ES-I3 (cell line): ENCODE measurements around the gene DENND4A.

Experiments used
- H3K36me3 ChIP-seq: 2 replicates; pipeline ENCODE4 v1.6.1; 2013; ENCODE audit warnings: mild to moderate bottlenecking, low read length, control low read depth, moderate library complexity; ENCODE audit not compliant: insufficient read depth
- H3K4me1 ChIP-seq: 2 replicates; pipeline ENCODE4 v1.6.1; 2013; ENCODE audit warnings: mild to moderate bottlenecking, control low read depth, low read length; ENCODE audit not compliant: insufficient read depth
- H3K9ac ChIP-seq: 2 replicates; pipeline ENCODE4 v1.6.1; 2013; ENCODE audit warnings: low read depth, mild to moderate bottlenecking, low read length, moderate library complexity
- H3K9me3 ChIP-seq: 2 replicates; pipeline ENCODE4 v1.6.1; 2013; ENCODE audit warnings: mild to moderate bottlenecking, low read length, moderate library complexity; ENCODE audit not compliant: control insufficient read depth, insufficient read depth

DENND4A gene

DNA sequence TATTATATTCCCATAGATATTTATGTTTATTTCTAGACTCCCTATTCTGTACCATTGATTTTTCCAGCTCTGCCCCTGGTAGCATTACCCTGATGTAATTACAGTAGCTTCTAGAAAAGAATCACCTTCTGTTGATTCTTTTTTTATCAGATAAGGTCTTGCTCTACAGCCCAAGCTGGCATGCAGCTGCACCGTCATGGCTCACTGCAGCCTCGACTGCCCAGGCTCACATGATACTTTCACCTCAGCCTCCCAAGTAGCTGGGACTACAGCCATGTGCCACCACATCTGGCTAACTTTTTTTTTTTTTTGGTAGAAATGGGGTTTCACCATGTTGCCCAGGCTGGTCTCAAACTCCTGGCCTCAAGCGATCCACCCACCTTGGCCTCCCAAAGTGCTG, 128.6 kb downstream of the DENND4A start:
- Histone ChIP-seq H3K9ac (no peak overlapping the region), H3K4me1 (no peaks in the 10 kb centered on the region), H3K36me3 (no peaks in the 10 kb centered on the region), H3K9me3 (no peaks in the 10 kb centered on the region)

DNA sequence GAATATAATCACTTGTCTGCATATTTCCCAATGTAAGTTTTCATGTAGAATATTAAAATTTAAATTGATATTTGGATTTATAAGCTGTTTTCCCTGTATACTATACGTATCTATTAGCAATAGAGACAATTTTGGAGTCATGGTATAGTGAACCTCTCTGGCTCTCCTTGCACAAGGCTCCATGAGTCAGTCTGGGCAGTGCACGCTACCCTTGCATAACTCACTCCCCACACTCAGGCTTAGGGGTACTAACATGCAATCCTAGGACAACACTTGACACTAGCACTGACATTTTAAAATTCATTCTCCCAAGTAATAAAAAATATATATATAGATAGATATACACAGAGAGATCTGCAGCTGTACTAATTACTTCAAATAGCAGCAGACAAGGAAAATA, 131.2 kb downstream of the DENND4A start:
- Histone ChIP-seq H3K36me3 (no peaks in the 10 kb centered on the region), H3K9me3 (no peaks in the 10 kb centered on the region), H3K9ac (no peak overlapping the region), H3K4me1 (no peaks in the 10 kb centered on the region)

DNA sequence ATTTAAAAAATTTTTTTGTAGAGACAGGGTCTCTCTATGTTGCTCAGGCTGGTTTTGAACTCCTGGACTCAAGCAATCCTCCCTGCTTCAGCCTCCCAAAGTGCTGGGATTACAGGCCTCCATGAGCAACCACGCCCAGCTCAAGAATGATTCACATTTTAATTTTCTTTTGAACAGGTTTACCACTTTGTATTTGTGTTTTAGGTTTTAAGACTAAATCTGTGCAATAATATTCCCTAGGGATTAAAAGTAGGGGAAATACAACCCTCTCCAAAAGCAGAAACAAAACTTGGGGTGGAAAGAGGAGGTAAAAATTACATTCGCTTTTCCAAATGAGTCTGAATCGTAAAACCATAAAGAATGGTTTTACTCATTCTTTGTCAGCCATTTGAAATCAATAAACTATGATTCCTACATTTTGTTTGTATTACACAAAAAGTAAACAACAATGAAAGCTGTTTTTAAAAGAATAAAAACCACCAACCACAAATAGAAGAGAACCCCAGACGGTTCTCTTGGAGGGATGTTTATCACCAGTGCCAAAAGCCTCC, 132.5 kb downstream of the DENND4A start:
- Histone ChIP-seq H3K9ac (no peak overlapping the region), H3K36me3 (no peaks in the 10 kb centered on the region), H3K9me3 (no peaks in the 10 kb centered on the region), H3K4me1 (no peaks in the 10 kb centered on the region)

DNA sequence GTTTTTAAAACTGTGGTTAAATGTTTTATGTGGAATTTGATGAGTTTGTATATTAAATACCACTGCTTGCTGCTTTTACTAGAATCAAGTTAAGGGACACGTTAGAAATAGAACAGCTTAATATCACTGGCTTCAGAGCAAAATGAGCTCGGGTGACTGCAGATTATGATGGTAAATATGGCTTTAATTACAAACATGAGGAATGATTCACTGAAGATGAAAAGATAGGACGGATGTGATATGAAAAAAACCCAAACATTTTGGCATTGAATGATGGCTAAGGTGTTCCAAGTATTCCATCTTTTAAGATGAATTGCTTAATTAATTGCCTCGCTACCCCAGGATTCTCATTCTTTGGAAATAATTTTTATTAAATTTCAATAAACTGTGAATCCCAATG, 136.6 kb downstream of the DENND4A start:
- Histone ChIP-seq H3K9me3 (no peaks in the 10 kb centered on the region), H3K4me1 (no peaks in the 10 kb centered on the region), H3K9ac (no peak overlapping the region), H3K36me3 (no peaks in the 10 kb centered on the region)

- H3K9ac ChIP-seq, result no peak overlapping the region
- no peaks in the 10 kb centered on the region for H3K36me3 ChIP-seq
- no peaks in the 10 kb centered on the region for H3K4me1 ChIP-seq
- H3K9me3 ChIP-seq, result no peaks in the 10 kb centered on the region
These were observed 137.1 kb downstream of the DENND4A start for GRCh38 chr15:65655026-65655425.

DNA sequence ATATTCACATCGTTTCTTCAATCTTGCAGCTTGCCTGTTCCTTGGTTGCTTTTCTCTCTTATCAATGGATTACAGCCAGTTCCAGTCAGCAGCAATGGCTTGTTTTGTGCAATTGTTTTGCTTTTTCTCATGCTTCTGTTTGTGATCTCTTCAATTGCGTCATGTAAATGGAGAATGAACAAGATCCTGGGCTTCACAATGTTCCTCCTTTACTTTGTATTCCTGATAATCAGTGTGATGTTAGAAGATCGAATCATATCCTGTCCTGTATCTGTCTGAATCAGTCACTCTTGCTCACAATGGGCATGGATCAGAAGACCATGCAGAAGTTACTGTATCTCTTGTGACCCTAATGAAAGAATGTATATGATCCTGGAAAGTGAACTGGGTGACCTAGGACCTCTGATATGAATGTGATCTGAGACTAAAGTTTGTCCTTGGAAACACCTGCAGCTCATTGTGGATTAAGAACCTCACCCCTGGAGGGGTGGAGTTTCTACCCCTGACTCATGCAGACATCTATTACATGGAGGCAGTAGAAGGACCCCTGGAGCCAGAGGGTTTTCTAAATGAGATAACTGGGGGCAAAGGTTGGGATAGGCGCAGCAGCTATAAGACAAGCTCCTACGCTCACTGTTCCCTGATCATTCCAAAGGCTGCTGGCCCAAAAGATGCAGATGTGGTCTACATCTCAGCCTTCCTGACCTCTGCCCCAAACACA, 138.1 kb downstream of the DENND4A start:
- no peaks in the 10 kb centered on the region for H3K9me3 ChIP-seq
- no peak overlapping the region for H3K9ac ChIP-seq
- H3K36me3 ChIP-seq, result no peaks in the 10 kb centered on the region
- no peaks in the 10 kb centered on the region for H3K4me1 ChIP-seq

- Histone ChIP-seq H3K36me3 (no peaks in the 10 kb centered on the region), H3K9me3 (no peaks in the 10 kb centered on the region), H3K9ac (no peak overlapping the region), H3K4me1 (no peaks in the 10 kb centered on the region)
These were observed 138.8 kb downstream of the DENND4A start for GRCh38 chr15:65653341-65653740.

DNA sequence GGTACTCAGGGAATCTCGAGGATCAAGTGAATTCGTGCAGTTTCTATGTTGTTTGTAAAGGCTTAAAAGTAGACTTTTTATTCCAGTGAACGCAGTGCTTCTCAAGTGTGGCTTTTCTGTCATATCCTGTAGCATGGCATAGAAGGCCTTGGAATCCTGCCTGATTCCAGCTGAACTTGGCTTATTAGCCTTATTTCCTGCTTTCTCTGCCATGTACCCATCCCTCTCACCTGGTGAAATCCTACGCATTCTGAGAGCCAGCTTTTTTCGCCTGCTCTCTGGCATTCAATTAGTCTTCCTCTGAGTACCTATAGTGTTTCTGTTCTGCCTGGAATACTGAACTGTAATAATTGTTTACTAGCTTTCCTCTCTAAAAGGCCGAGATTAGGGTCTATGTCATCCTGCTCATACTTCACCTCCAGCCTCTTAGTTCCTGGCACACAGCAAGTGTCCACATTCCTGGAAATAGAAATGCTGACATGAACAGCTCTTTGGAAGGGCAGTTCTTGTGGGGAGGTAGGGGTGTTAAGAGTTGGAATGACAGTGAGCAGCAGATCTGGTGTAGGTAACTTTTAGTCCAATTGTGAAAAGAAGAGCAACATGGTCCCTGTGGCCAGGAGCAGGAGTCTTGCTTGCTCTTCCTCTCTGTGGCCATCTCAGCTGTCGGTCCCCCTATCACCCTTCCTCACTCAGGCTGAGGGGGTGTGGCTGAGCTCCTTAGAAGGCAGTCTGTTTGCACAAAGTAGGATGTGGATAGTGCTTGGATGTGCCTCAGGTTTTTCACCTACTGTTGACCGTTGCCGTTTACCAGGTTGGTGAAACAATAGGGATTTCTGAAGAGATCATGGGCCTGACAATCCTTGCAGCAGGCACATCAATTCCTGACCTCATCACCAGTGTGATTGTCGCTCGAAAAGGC, 140.0 kb downstream of the DENND4A start:
- Histone ChIP-seq H3K36me3 (no peaks in the 10 kb centered on the region), H3K4me1 (no peaks in the 10 kb centered on the region), H3K9ac (no peak overlapping the region), H3K9me3 (no peaks in the 10 kb centered on the region)

DNA sequence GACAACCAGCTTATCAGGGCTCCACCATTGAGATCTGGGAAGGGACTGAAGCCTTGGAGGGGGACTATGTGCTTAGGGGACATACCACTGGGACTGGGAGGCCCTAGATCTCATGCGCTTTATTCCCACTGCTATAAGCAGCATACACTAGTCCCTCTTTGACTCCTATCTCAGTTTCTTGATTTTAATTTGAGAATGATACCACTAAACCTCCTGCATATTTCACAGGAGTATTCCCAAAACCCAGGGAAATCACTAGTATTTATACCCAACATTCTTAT, 141.1 kb downstream of the DENND4A start:
- H3K36me3 ChIP-seq, result no peaks in the 10 kb centered on the region
- no peaks in the 10 kb centered on the region for H3K9me3 ChIP-seq
- H3K4me1 ChIP-seq, result no peaks in the 10 kb centered on the region
- H3K9ac ChIP-seq, result no peak overlapping the region

GRCh38 chr15:65650312-65651041, 141.6 kb downstream of the DENND4A start:
- Histone ChIP-seq H3K9me3 (no peaks in the 10 kb centered on the region), H3K36me3 (no peaks in the 10 kb centered on the region; the same call in 1 of the 2 replicates), H3K4me1 (no peaks in the 10 kb centered on the region), H3K9ac (no peak overlapping the region)

DNA sequence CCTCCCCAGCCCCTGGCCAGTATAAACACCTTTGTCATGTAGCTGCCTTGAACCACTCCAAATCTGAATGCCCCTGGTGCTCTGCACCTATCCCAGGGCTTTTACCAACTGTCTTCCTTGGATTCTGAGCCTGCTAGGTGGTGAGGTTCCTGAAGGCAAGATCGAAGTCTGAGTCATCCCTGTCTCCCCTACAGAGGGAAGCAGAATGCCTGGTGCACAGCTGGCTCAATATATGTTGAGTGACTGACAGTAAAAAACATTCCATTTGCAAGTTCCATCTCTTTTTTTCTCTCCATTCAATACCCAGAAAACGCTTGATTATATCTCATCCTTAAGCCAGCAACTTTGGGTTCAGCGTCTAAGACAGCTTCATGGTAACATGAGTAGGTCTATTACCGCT, 145.6 kb downstream of the DENND4A start:
- Histone ChIP-seq H3K4me1 (no peaks in the 10 kb centered on the region), H3K9ac (no peak overlapping the region), H3K9me3 (no peaks in the 10 kb centered on the region), H3K36me3 (no peaks in the 10 kb centered on the region; the same call in 1 of the 2 replicates)

DNA sequence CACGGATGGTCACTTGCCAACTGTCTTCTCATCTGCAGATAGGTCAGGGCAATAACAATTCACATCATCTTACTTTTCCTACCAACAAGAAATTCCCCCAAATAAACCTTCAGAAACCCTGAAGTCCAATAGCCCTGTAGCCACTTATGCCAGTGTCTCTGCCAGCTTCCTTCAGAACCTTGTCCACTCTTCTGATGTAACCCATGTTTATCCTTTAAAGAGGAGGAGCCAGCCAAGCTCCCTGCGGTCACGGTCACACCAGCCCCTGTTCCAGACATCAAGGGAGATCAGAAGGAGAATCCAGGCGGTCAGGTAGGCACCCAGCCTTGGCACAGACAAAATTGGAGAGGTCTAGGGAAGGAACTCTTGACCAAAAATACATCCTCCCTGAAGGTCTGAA, 146.7 kb downstream of the DENND4A start:
- Histone ChIP-seq H3K9me3 (no peaks in the 10 kb centered on the region), H3K36me3 (no peaks in the 10 kb centered on the region; the same call in 1 of the 2 replicates), H3K4me1 (no peaks in the 10 kb centered on the region), H3K9ac (no peak overlapping the region)

DNA sequence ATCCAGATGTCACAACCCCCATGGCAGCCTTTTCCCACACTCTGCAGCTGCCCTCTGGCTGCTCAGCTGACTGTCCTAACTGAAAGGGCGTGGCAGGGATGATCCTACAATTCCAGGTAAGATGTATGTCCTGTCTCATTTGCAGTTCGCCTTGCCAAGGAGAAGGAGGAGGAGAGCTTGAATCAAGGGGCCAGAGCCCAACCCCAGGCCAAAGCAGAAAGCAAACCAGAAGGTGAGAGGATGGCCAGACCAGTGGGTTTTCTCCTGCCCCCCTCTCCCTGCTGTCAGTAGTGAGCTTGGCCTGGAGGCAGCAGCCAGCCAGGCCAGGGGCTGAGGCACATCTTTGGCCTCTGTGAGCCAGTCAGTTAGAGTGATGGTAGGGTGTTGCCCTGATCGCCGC, 147.8 kb downstream of the DENND4A start:
- Histone ChIP-seq H3K36me3 (no peaks in the 10 kb centered on the region; the same call in 1 of the 2 replicates), H3K9ac (no peak overlapping the region), H3K4me1 (no peaks in the 10 kb centered on the region), H3K9me3 (no peaks in the 10 kb centered on the region)

DNA sequence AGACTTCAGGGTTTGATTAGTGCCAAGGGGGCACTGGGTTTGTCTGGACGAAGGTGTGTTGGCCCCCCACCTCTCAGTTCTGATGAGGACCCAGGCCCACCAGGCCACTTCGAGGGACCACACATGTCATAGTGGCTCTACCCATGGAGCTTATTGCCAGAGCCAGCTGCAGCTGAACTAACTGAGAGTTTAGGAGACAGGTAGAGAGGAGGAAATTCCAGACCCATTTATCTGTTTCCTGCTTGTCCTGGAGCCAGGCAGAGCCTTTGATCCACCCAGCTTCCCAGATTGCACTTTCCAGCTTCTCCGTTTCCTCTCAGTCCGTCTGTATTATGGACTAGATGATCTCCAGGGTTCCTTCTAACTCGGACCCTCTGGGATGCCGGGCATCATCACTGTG, 149.5 kb downstream of the DENND4A start:
- Histone ChIP-seq H3K36me3 (no peaks in the 10 kb centered on the region; the same call in 1 of the 2 replicates), H3K9me3 (no peaks in the 10 kb centered on the region), H3K4me1 (peaks cover 4% of the 10 kb centered on the region; the same call in 1 of the 2 replicates), H3K9ac (no peak overlapping the region)
